GM18861 (cell line): ENCODE results near the gene BNC1.
A peak's percentile ranks its signal among the peaks of the same experiment; 100 is the strongest.
"Not testable (repeated sequence)": the region's sequence is repeated elsewhere in the genome, so short reads cannot be mapped to it uniquely, and the experiment has no call there.

ENCODE experiments used
- ATAC-seq: cut with Tn5 transposase; IDR thresholded peaks from one replicate; pipeline ENCODE4 v1.9.1; 2021; ENCODE audit not compliant: unreplicated experiment

BNC1 gene

DNA sequence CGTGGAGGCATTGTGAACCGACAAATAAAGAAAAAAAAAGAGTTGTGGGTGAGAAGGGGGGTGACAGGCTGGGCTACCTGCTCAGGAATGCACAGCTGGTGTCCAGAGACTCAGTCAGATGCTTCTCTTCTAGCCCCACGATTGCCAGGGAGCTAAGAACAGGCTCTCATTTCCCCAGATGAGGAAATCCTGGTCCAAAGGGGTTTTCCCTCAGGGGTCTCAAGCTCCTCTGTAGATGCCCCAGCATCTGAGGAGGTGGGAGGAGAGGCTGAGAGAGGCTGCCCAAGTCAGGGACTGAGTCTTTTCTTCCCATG, 35.5 kb downstream of the BNC1 start:
- no peak for ATAC-seq

GRCh38 chr15:83248151-83249029, 36.1 kb downstream of the BNC1 start:
- ATAC-seq, result peak; percentile 45

DNA sequence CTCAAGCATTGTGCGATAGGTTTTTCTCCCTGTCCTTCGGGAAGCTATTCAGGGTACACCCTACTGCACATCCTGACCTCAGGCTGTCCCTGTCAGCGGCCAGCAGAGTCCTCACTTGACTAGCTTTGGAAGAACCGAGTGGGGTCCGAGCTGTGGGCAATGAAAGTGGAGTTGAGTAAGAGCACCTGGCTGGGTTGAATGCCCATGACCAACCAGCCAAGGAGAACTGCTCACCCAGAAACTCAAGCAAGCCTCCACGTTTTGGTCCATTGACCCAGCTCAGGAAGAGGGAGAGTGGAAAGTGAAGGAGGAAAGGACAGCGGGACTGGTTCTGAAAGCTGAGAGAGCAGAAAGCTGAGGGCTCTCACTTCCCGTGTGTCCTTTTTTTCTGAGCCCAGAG, 40.8 kb downstream of the BNC1 start:
- ATAC-seq, result no peak

GRCh38 chr15:83230242-83230641, 54.2 kb downstream of the BNC1 start:
- ATAC-seq, result no peak

DNA sequence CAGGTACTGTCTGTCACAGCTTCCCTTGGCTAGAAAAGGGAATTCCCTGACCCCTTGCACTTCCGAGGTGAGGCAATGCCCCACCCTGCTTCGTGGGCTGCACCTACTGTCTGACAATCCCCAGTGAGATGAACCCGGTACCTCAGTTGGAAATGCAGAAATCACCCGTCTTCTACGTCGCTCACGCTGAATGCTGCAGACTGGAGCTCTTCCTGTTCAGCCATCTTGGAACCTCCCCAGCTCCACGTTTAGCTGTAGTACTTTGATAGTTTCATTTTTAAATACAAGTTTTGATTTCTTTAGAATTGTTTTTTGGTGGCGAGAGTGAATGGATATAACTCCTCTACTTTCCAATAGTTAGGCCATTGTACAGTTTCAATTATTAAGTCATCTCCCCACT, 59.0 kb downstream of the BNC1 start:
- ATAC-seq, result no peak

- not testable (repeated sequence) for ATAC-seq
Observed at GRCh38 chr15:83221781-83222180, 62.7 kb downstream of the BNC1 start.

GRCh38 chr15:83219026-83219425, 65.4 kb downstream of the BNC1 start:
- ATAC-seq, result no peak

GRCh38 chr15:83215306-83215705, 69.2 kb downstream of the BNC1 start:
- no peak for ATAC-seq

GRCh38 chr15:83210619-83211018, 73.8 kb downstream of the BNC1 start:
- ATAC-seq, result no peak

GRCh38 chr15:83209333-83209732, 75.1 kb downstream of the BNC1 start:
- ATAC-seq, result no peak

GRCh38 chr15:83208367-83208661, 76.2 kb downstream of the BNC1 start:
- no peak for ATAC-seq

DNA sequence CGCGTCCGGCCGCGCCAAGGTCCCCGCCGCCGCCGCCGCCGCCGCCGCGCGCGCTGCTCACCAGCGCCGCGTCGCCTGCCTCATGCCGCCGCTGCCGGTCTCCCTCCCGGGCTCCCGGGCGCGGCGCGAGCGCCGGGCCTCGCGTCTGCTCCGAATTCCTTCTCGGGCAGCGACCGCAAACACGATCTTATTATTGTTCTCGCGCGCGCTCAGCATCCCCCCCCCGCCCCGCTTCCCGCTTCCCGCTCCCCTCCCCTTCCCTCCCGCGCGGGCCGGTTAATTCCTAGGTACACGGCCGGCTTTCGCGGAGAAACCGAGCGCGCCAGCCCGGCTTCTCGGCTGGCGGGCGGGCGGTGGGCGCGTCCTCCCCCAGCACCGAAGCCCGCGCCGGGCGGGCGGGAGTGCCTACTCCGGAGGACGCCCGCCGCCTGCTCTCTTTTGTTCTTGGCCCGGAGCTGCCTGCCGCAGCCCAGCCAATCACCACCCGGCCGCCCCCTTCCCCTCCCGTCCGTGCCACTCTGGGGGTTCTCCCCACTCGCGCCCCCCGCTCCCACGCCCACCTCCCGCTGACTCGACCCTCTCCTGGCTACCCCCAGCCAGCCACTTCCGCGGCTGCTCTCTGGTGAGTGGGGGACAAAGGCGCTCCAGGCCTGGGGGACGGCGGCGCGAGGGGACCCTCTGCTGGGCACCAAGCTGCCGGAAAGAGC, 76.7 kb downstream of the BNC1 start, which contains the start of gene HDGFL3:
Gene HDGFL3, minus strand, starts transcription at position 164 of the 707 bp plus-strand sequence. CDS start 409 bp downstream, outside the sequence.
- ATAC-seq, result no peak

GRCh38 chr15:83207009-83207659, 77.3 kb downstream of the BNC1 start:
- ATAC-seq, result no peak

GRCh38 chr15:83206526-83207008, 77.9 kb downstream of the BNC1 start:
- ATAC-seq, result no peak
